GM19438 (cell line): ENCODE measurements around the gene SEMA5A.
A peak's percentile ranks its signal among the peaks of the same experiment; 100 is the strongest.

Source experiments
- ATAC-seq: cut with Tn5 transposase; IDR thresholded peaks from one replicate; pipeline ENCODE4 v1.9.1; 2021; ENCODE audit warnings: low read depth; ENCODE audit not compliant: unreplicated experiment

The SEMA5A gene, protein sequence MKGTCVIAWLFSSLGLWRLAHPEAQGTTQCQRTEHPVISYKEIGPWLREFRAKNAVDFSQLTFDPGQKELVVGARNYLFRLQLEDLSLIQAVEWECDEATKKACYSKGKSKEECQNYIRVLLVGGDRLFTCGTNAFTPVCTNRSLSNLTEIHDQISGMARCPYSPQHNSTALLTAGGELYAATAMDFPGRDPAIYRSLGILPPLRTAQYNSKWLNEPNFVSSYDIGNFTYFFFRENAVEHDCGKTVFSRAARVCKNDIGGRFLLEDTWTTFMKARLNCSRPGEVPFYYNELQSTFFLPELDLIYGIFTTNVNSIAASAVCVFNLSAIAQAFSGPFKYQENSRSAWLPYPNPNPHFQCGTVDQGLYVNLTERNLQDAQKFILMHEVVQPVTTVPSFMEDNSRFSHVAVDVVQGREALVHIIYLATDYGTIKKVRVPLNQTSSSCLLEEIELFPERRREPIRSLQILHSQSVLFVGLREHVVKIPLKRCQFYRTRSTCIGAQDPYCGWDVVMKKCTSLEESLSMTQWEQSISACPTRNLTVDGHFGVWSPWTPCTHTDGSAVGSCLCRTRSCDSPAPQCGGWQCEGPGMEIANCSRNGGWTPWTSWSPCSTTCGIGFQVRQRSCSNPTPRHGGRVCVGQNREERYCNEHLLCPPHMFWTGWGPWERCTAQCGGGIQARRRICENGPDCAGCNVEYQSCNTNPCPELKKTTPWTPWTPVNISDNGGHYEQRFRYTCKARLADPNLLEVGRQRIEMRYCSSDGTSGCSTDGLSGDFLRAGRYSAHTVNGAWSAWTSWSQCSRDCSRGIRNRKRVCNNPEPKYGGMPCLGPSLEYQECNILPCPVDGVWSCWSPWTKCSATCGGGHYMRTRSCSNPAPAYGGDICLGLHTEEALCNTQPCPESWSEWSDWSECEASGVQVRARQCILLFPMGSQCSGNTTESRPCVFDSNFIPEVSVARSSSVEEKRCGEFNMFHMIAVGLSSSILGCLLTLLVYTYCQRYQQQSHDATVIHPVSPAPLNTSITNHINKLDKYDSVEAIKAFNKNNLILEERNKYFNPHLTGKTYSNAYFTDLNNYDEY

DNA sequence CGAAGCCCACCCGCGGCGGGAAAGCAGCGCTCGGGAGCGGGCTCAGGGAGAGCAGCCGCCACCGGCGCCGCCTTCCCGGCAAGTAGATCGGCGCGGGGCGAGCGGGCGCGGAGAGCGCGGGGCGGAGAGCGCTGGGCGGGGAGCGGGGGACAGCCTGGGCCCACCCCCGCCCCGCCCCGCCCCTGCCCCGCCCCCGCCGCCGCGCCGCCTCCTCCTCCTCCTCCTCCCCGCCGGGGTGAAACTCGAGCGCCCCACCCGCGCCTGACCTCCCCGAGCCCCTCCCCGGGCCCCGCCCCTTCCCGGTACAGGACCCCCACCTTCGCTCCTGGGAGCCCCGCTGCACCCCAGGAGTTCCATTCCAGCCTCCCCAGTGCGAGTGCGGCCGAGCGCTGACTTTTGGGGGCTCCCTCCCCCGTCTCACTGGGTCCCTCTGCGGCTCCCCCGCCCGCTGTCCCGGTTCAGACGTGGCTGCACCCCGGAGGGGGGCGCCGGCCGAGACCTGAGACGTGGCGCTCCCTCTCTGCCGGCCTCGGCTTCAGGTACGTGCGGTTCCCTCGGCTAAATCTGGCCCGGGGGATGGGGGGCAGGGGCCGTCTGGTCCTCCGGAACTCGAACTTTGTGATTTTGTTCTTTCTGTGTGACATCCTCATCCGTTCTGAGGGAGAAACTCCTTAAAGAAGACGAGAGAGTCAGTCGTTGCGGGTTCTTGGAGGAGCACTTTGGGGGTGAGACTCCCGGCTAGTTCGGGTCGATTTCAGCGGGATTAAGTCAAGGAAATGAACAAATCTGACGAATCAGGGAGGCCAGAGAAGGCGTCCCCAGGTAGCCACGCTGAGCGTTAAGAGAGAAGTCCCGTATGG is at the start of gene SEMA5A:
Gene SEMA5A (minus strand): TSS at position 84 of the 860 bp plus-strand sequence. CDS start 166,129 bp downstream, outside the sequence.
- ATAC-seq, result peak; percentile 64

DNA sequence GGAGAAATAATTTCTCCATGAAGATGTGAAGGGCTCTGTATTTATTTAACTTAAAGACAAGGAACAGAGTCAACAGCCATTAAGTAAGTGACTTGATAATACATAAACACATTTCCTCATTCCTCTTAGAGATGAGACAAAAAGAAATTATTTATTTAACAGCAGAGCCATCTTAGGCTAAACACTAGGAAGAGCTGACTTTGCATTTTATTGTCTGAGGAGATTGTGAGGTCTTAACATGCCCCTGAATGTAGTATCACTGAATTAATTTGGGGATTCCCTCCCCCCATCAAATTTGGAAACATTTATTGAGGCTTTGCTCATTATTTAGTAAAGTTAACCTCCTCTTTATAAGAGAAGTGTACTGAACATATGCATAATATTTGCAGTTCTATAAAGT is 49.0 kb upstream of the SEMA5A start:
- ATAC-seq, result no peak

DNA sequence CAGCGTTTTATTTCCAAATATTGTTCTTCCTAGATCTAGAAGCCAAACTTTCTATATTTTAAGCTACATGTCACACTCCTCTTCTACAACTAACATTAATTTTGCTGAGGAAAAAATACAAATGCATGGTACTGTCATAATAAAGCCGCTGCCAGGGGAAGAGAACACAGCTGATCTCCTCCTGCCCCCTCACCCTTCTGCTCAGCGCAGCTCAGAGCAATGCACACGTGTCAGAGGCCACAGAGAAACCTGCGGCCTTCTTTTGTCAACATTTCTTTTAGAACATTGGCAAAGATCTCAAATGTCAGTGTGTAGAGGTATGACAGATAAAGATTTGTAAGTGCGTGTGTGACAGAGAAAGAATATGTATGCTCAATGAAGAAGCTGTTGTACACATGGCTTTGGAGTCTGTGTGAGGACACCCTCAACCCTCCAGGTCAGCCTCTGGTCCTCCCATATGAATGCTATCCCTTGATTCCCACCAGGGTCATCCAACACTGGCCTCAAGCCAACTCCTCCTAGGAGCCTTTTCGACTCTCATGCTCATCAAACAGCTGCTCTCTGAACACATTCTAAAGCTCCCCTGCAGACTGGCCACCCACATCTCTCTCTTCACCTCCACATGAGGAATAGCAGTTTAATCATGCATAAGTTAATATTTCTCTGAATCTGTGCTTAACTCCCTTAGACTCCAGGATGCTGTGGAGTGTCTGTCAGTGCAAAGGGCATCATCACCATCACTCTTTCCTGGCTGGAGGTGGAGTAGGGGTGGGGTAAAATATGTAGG is 43.4 kb upstream of the SEMA5A start:
- no peak for ATAC-seq

DNA sequence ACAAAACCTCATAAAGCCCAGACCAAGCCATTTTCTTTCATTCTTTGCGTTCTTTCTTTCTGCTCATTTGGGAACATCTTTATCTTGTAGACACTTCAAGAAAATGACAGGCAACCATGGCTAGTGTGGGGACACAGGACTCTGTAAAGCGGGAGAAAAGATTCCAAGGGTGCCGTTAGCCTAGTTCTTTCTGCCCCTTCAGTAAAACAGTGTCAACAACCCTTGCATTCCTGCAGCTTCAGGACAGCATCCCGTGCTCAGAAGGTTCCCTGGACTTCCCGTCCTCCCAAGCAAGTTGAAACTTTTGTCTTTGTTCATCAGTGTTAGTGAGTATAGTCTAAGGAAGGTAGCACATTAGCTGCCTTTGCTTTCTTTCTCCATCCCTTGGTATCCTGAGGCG is 42.4 kb upstream of the SEMA5A start:
- no peak for ATAC-seq

DNA sequence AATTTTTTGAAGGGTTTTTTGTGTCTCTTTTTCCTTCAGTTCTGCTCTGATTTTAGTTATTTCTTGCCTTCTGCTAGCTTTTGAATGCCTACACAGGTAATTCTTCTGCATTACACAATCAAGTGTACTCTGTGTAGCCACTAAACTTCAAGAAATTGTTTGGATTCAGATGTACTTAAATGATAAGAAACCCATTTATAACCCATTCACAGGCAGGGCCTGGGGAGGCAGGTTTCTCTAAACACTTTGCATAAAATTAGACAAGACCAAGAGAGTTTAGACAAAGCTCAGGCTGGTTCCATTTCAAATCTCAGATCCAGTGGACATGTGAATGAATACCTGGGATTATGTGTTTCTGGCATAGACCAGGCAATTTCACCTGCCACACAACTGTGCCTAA is 41.3 kb upstream of the SEMA5A start:
- ATAC-seq, result no peak

DNA sequence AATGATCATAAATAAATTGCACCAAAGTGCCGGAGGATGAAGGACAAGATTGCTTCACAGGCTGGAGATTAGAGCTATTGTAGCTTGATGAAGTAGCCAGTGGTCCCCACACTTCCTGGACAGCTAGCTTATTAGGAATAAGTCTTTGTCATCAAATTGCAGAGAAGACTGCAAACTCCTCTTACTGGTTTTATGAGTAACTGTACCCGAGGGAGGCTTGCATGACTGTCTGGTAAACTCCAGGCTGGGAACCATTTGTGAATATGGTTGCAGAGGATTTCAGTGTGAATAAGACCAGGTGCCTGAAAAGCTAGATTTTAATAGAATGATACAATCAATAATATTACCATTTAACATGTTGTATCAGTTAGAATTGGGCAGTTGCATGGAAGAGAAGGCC is 36.5 kb upstream of the SEMA5A start:
- no peak for ATAC-seq

DNA sequence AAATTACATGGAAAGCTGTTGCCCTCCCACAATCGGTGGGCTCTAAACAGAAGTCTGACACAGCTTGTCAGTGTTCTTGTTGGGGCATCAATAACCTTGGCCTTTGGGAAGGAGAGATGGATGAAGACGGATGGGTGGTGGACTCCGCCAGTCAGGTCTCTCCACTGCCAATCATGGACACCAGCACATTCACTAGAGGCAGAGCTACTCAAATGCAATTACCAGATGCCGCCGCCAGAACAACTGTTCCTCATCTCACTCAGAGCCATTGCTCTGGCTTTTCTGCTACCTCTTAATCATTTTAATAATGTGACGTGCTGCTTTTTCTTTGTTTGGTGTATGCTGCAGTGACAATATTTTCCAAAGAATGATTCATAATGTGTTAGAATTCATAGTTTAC is 27.9 kb upstream of the SEMA5A start:
- ATAC-seq, result no peak

DNA sequence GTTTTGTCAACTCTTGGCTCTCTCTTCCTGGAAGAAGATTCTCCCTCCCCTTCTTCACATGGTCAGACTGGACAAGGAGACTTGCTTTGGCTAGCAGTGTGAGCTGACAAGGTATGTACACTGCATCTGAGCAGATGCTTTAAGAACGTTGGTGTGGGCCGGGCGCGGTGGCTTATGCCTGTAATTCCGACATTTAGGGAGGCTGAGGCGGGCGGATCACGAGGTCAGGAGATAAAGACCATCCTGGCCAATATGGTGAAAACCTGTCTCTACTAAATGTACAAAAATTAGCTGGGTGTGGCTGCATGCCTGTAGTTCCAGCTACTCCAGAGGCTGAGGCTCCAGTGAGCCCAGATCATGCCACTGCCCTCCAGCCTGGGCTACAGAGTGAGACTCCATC is 26.4 kb upstream of the SEMA5A start:
- ATAC-seq, result no peak

DNA sequence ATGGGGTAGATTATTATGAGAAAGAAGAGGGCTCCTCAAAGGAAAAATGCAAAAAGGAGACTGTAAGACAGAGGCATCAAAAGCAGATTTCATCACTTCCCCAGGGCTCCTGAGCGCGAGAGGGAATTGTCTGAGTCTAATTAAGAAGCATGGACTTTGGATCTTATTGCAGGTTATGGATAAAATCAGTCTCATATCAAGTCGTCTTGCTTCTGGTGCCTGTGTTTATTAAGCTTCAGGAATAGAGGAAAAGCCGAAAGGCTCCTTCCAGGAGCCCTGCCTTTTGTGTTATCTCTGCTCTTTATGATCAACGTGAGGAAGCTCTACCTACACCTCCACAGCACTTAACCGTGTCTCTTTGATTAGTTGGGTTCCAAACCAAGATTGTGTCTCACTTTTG is 25.0 kb upstream of the SEMA5A start:
- no peak for ATAC-seq

DNA sequence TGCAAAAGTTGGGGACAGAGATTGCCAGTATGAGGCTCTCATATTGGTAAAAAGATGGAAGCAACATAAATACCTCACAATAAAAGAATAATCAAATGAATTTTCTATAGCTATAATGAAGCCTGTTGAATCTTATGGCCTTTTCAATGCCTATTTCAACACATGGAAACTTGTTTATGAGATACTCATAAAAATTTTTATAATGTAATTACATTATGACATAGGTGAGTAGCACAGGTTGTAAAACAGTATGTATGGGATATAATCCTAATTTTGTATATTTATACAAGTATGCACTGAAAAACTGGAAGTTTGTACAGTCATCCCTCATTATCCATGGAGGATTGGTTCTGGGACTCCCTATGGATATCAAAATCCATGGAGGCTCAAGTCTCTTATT is 21.2 kb upstream of the SEMA5A start:
- no peak for ATAC-seq

DNA sequence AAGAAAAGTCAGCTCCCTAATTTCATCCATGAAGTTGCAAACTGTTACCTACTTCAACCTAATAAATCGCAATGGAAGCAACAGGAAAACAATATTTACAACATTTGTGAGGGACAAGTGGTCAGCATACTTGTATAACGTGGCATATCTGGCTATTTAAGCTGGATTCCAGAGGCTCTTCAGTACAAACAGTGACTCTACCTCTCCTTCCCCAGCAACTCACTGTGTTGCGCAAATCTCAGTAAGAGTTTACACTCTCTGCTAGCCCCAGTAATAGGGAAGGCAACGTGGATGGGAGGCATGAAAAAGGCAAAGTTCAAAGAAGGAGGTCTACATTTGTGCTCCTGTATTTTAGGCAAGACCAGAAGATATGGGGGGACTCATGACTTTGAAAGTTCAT is 18.9 kb upstream of the SEMA5A start:
- no peak for ATAC-seq

DNA sequence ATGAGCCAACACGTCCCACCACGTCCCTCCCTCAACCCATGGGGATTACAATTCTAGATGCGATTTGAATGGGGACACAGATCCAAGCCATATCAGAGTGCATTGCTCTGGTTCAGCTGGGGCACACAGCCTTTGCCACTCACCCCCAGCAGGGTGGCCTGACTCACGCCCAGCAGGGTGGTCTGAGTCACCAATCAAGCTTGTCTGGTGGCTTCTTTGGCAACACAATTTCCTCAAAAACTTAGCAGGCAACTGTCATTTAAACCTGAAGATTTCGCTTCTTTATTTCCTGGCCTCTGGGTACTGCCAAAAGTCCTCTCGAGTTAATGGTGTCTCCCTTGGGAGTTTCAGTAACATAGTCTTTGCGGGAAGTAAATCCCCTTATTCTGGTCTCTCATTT is 16.3 kb upstream of the SEMA5A start:
- no peak for ATAC-seq

DNA sequence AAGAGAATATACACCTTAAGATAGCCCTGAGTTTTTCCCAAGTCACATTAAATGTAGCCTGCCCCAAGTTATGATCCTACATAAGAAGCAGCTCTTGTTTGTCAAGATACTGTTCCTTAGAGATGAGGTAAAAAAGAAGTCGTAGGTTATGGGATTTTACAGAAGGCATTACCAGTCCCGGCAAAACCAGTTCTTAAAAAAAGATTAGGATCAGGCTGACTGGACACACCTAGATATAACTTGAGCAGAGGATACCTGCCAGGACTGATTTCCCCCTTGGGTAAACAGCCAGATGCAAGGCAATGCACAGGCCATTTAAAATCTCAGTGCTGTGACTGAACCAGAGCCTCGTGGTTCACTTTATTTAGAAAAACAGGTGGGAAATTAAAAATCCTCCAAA is 14.1 kb upstream of the SEMA5A start:
- no peak for ATAC-seq

DNA sequence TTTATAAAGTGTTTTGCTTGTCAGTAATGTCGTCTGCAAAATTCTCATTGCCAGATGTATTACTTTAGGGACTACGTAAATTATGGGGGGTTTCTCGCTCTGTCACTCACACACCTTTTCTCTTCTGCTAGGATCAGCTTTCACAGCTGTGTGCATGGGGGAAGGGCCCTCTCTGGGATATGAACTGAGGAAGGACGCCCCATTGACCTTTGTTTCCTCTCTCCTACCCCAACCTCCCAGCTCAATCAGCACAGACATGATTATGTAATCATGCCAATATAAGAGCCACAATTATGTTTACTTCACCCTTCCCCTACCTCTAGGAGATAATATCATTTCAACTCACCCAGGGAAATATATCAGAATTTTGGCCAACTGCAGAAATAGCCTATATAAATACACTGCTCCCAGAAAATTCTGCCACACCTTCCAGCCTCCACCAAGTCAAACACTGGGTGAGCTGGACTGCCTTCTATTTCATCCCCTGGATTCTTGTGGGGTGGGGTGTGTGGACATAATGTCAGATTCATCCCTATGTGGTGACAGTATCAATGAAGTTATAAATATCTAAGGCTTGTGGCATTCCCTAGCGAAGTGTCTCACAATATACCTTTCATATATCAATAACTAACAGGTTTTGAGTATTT is 12.6 kb upstream of the SEMA5A start:
- ATAC-seq, result no peak

DNA sequence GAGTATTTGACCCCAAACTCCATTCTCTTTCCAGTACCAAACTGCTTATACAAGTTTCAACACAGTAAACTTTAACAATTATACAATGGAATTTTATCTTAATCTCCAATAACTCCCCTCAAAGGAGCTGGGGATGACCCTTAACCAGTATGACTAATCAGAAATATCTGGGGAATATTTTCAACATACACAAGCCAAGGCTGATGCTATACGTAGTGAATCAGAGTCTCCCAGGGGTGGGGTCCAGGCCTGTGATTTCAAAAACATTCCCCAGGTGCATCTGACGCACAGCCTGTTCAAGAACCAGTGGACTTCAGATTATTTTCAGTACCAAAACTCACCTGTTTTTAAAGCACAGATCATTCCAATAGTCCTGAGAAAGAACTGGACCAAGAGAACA is 11.8 kb upstream of the SEMA5A start:
- ATAC-seq, result no peak

DNA sequence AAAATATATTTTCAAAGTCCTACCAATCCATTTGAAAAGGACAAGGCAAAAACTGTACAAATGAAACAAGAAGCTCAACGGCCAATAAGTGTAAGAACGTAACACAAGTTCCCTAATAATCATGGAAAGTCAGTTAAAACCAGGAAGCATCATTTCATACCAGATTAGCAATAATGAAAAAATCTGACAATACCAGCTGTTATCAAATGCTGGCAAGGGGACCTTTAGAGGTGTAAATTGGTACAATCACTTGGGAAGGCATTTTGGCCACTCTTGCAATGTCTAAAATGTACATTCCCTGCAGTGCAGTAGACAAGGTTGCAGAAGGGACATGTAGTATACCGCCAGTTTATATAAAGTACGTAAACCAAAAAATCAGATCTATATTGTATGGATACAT is 10.1 kb upstream of the SEMA5A start:
- no peak for ATAC-seq

DNA sequence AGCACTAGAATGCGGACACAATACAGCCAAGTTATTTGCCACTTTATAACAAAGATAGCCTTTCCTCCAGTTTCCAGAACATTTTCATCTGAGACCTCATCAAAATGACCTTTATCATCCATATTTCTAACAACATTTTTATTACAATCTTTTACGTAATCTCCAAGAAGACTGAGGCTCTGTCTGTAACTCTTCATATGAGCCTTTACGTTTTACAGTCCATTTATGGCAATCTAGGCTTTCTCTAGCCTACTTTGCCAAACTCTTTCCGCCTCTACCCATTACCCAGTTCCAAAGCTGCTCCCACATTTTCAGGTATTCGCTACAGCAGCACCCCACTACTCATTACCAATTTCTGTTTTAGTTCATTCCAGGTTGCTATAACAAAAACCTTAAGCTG is 8.2 kb upstream of the SEMA5A start:
- no peak for ATAC-seq

DNA sequence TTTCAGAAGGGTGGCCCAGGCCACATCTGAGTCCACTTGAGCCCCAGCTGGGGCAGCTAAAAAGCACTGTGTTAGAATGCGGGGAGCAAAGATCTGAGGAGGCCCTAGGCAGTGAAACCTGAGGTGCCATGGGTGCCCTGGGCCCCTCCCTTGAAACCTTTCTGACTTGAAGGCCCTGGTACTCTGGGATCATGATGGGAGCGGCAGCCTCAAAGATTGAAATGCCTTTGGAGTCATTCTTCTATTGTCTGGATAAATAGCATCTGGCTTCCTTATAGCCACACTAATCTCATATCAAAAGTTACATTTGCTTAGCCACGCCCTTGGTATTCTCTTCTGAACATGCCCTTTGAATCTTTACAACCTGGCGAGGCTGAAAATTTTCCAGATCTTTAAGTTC is 7.7 kb upstream of the SEMA5A start:
- no peak for ATAC-seq
